HG03558 (cell line): Measurements from ENCODE around the gene PRICKLE3.
A peak's percentile ranks its signal among the peaks of the same experiment; 100 is the strongest.

Experiments
- ATAC-seq: cut with Tn5 transposase; IDR thresholded peaks from one replicate; pipeline ENCODE4 v1.9.1; 2021; ENCODE audit warnings: moderate number of reproducible peaks; ENCODE audit not compliant: unreplicated experiment; ENCODE audit errors: extremely low read depth

Gene PRICKLE3

DNA sequence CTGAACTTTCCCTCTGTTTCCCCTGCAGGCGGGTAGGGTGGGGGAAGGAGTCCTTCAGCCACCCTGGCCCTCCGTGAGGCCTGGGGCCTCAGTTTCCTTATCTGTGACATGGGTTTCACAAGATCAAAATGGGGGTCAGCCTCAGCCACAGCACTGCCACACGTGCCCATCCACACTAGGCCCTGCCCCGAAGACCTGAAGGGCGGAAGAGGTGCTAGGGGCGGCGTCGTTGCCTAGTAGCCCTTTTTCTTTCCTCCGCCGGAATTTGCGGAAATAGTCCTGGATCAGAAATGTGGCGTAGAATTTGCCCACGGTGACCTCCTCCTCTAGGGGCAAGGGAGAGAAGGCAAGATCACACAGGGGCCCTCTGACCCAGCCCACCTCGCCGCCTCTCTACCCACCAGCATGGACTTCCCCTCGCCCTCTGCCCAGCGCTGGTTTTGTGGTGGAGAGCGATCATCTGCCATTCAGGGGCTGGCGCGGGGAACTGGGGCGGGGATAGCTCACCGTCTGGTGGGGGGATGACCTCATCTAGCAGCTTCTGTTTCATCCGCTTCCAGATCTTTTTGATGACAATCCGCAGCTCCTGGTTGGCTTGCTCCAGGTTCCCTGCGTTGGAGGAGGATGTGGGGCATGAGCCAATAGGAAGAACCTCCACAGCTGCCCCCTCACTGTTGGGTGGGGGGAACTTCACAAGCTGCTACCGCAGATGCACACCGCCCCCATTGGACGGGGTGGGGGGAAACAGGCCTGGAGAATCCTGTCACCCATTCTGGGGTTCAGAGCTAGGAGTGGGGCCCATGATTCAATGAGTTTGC, 23.5 kb upstream of the PRICKLE3 start:
- ATAC-seq = no peak

DNA sequence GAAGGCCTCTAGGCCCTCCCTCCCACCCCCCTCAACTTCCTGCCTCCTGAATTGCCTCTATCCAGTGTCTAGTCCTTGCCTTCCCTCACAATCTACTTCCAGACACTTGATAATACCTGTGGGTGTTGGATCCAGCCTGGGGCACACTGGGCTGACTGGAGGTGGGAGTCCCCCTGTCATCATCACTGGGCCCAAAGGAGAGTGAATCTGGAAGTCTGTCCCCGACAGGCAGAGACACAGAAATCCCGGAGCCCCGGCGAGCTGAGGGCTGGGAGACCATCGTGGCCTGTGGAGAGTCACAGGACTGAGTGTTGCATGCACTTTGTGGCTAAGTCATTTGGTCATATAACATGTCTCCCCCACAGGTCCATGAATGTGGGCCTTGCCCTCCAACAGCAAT, 22.2 kb upstream of the PRICKLE3 start:
- no peak for ATAC-seq

DNA sequence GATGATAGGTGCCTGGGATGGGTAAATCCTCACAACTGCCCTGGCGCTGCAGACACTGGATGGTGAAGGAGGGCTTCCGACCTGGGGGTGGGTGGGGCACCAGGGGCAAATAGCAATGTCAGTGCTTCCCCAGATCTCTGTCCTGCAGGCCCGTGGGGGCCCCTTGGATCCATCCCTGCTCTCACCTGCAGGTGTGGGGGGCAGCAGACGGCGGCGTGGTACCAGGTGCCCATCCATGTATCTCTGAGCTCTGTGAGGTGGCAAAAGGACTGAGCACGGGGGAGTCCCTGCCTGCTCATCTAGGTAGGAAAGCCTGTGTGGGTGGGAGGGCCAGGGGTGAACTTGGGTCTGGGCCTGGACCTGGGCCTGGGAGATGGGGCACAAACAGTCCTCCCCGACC, 20.4 kb upstream of the PRICKLE3 start:
- no peak for ATAC-seq

DNA sequence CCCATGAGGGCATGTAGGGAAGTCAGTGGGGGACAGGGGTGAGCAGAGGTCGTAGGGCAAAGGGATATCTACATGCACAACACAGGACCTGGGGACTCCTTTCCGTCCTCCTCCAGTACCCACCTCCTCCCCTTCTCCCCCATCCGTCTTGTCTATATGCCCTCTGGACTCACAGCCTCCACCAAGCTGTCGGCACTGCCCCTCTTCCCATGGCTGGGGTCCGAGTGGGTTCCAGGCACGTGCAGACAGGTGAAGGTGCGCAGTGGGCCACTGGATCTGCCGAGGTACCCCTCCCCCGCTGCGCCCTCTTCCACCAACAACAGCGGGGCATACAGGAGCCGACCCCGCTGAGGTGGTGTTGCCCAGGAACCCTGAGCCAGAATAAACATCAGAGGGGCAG, 19.3 kb upstream of the PRICKLE3 start:
- no peak for ATAC-seq

DNA sequence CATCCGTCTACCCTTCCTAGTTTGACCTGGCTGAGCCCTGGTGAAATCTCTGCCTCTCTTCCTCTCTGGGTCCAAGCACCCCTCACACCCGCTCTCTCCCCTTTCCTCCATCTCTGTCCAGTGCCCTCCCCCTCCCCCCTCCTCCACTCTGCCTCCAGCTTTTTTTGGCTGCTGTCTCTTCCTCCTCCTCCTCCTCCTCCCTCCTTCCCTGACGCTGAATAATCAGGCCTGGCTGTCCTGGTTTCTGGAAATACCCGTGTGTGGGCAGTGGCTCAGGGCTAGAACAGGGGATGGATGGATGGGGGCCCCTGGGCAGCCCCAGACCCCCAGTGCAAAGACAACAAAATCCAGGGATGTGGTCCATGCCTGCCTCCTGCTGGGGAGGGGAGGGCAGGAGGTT, 18.5 kb upstream of the PRICKLE3 start:
- no peak for ATAC-seq

- no peak for ATAC-seq
These were observed 17.8 kb upstream of the PRICKLE3 start for GRCh38 chrX:49204017-49204416.

DNA sequence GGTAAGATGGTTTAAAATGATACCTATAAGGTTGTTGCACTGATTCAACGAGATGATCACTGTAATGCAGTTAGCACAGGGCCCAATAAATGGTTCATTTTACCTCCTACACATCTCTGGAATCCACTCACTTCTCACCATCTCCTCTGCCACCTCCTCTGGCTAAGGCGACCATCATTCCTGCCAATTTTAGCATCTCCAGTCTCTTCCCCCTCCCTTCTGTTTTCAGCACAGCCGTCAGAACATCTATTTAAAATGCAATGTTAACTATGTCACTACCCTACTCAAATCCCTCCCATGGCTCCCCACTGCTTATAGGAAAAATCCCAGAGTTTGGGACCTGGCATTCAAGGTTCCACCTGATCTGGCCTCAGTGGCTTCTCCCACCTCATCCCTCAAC, 17.4 kb upstream of the PRICKLE3 start:
- no peak for ATAC-seq

DNA sequence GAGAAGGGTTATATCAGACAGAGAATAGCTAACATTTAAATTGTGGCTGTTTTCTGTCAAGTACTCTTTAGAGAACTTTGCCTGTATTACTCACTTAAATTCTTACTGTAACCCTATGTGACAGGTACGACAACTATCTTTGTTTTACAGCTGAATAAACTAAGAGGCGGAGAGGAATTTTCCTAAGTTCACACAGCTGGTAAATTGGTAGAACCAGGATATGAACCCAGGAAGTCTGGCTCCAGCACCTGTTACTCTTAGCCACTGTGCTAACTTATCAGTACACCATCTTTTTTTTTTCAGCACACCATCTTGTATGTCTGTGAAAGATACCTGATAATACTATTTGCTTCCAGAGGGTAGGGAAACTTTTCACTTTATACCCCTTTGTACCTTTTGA, 15.8 kb upstream of the PRICKLE3 start:
- ATAC-seq = no peak

DNA sequence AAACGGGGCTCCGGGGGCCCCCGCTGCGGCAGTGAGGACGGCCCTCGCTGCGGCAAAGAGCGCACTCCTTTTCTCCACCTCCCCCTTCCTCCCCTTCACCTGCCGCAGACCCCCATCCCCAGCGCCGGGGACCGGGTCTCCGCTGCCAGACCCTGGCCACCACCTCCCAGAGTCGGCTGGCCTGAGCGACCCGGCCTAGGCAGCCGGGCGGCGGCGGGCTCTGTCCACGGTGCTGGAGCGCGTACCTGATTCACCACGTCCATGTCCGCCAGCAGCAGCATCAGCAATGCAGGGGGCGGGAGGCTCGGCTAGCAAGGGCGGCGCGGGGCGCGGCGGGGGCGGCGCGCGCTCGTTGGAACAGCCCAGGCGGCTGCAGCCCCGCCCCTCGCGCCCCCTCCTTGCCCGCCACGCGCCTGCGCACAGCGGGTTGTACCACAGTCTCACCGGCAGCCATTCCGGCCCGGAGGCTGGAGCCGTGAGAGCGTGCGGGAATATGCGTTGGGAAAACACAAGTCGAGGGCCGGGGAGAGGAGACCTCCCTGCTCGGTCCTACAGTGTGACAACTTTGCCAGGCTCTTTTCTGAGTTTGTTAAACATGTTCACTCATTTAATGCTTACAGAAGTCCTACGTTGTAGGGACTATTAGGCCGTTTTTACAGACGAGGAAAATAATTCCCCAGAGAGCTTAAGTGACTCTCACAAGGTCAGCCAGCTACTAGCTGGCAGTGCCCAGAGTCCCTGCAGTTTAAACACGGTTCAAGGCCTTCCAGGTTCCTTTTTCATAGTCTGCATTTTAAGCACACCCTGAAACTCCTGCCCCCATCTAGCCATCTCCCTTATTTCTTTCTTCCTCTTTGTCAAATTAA, 14.0 kb upstream of the PRICKLE3 start, which contains the start of gene SYP:
SYP (minus strand) TSS at position 288 of the 866 bp plus-strand sequence; CDS start at position 281, 7 bp downstream.
- peak; percentile 66 for ATAC-seq

DNA sequence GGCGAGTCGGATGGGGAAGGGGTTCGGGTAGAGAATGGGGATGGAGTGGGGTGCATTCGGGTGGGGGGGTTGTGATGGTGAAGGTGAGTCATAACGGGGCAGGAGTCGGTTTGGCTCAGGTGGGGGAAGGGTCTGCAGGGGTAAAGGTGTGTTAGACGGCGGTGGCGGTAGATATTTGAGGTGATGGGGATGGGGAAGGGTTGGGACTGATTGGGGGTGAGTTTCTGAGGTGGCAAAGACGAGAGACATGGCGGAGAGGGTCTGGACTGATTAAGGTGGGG, 13.1 kb upstream of the PRICKLE3 start:
- no peak for ATAC-seq

DNA sequence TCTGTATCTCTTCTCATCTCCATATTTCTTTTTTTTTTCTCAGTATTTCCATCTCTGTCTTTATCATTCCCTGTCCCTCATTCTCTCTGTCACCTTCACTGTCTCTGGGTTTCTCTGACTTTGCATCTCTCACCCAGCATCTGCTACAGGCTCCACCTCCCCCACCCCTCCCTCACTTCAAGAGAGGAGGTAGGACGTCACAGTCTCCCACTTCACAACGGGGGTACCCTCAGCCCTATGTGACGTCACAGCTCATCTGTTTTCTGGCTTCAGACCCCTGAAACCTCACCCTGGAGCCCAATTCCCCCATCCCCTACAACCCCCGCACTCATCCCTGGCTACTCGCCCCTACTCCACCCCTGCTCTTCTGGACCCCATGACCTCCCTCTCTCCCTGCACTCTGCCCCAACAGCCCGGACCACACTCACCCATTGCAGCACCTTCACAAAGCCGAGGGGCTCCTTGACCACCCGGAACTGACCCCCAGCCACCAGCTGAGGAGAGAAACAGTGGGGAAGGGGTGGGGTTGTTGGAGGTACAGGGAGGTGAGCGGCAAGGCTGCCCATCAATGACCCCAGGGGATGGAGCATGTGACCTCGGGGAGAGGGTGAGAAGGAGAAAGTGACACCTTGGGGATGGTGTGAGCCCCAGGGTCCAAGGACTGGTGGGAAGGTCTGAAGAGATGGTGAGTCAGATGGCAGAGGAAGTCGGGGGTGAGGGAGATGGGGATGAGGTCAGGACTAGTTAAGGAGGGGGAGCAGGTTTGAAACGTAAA, 12.6 kb upstream of the PRICKLE3 start:
- ATAC-seq = no peak

DNA sequence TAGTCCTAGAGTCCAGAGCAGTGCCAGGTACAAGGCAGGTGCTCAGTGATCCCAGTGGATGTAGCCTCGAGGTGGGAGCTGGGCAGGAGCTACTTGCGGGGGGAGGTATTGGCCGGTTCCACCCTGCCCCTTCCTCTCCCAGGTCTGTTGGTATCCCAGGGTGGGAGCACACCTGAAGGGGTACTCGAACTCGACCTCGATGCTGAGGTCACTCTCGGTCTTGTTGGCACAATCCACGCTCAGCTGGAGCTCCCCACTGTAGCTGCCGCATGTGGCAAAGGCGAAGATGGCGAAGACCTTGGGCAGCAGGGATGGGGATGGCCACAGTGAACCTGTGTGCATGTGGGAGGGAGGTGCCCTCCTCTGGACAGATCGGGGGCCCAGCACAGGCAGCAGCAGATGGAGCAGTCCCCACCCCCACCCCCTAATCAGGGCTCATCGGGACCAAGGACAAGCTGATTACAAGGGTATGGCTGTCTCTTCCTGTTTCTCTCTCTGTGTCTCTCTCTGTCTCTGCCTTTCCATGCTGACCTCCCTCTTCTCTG, 11.4 kb upstream of the PRICKLE3 start:
- ATAC-seq = no peak

- ATAC-seq = no peak
These were observed 7.4 kb upstream of the PRICKLE3 start for GRCh38 chrX:49193542-49193964.

- no peak for ATAC-seq
These were observed 6.7 kb upstream of the PRICKLE3 start for GRCh38 chrX:49192722-49193328.

- no peak for ATAC-seq
These were observed 5.4 kb upstream of the PRICKLE3 start for GRCh38 chrX:49191574-49192011.

DNA sequence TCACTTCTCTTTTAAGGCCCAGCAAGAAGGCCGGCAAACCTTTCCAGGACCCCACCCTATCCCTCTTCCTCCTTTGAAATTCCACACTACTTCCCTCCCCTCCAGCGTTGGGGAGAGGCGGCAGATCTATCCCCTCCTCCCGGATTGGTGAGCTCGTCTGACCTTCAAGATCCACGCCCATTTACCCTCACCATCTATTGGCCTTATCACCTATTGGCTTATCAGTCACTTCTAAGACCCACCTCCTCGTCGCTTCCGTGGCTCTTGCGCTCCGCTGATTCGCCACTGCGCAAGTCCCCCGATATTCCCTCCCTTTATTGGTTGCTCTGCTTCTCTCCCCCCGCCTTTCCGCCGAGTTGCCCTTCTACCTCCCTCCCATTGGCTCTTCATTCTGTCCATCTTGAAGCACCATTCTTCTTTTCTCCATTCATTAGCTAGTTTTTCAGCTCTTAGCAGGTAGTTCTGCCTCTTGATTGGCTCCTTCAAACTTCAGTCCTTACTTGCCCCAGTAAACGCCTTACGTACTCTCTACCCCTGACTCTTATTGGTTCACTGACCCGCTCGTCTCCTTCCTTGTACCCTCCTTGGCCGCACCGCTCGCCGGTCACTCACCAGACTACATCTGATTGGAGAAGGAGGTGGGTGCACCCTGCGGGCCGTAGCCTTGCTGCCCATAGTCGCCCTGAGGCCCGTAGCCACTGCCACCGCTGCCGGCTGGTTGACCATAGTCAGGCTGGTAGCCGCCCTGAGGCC, 4.8 kb upstream of the PRICKLE3 start:
- peak; percentile 78 for ATAC-seq

GRCh38 chrX:49189606-49190005, 3.4 kb upstream of the PRICKLE3 start:
- ATAC-seq = no peak

GRCh38 chrX:49188468-49189076, 2.4 kb upstream of the PRICKLE3 start:
- no peak for ATAC-seq

- ATAC-seq = no peak
These were observed 1.4 kb upstream of the PRICKLE3 start for GRCh38 chrX:49187526-49187925.
